Naive thymus-derived CD8-positive, alpha-beta T cell (primary cell): ENCODE results near the gene FRRS1. TPM values are rescaled to one million over a fixed set of nuclear protein-coding genes. Genes with fewer than 3 reads are reported as not detected.

ENCODE experiments used
- ATAC-seq, 2 donors: fragments of 150-1000 bp; cut with Tn5 transposase in 1 of 2; sonication (Bioruptor Pico), chemical (Tn5 transposase) in 1 of 2; 1 replicate in 1 of 2; 2 replicates in 1 of 2; pipeline ENCODE4 v1.10.0; 2021; ENCODE audit warnings: mild to moderate bottlenecking in 2 of 2, moderate library complexity in 2 of 2
- POLR2A ChIA-PET: fragments of 350-600 bp; sonication (Branson Sonifier 250); formaldehyde crosslinking; loops from one replicate; lab custom pipeline; 2021; ENCODE audit warnings: antibody characterized with exemption; lab: Charles Lee
- DNase-seq, 10 donors: peaks; one replicate each; pipeline versions ENCODE4 v3.0.0 to v3.0.0-alpha.2; 2020 to 2022
- H3K27ac Mint-ChIP-seq, 10 donors: one replicate each; pipeline ENCODE4 v1.8.0; 2020 to 2022; ENCODE audit warnings: mild to moderate bottlenecking in 10 of 10, mixed read lengths in 10 of 10, moderate library complexity in 4 of 10, inconsistent platforms in 1 of 10
- H3K27me3 Mint-ChIP-seq, 5 donors: one replicate each; pipeline ENCODE4 v1.8.0; 2021 to 2022; ENCODE audit warnings: mixed read lengths in 5 of 5
- H3K36me3 Mint-ChIP-seq, 3 donors: one replicate each; pipeline ENCODE4 v1.8.0; 2020 to 2022; ENCODE audit warnings: mixed read lengths in 3 of 3, mild to moderate bottlenecking in 2 of 3, inconsistent platforms in 1 of 3
- H3K4me1 Mint-ChIP-seq, 4 donors: one replicate each; pipeline ENCODE4 v1.8.0; 2021 to 2022; ENCODE audit warnings: mixed read lengths in 4 of 4
- H3K4me3 Mint-ChIP-seq, 10 donors: one replicate each; pipeline ENCODE4 v1.8.0; 2020 to 2022; ENCODE audit warnings: mild to moderate bottlenecking in 10 of 10, mixed read lengths in 10 of 10, moderate library complexity in 6 of 10, inconsistent platforms in 1 of 10
- H3K9me3 Mint-ChIP-seq, 9 donors: one replicate each; pipeline ENCODE4 v1.8.0; 2020 to 2022; ENCODE audit warnings: mixed read lengths in 9 of 9, mild to moderate bottlenecking in 3 of 9, inconsistent platforms in 1 of 9, moderate library complexity in 1 of 9
- polyA plus RNA-seq, 3 donors: library from polyadenylated mRNA; unstranded; fragments of 300-500 nt; fragmentation: Illumina TruSeq; gene quantifications; one replicate each; pipeline ENCODE4 v1.2.3, GENCODE V29; 2021
- total RNA-seq, 8 experiments: library from RNA in 2 of 8; stranded (reverse) in 2 of 8; gene quantifications; one replicate each; pipeline ENCODE4 v1.2.3 and lab custom pipeline; 2021 to 2026

FRRS1 gene
- total and polyA plus RNA-seq, 5 experiments from 2014 or later = 0.05 to 0.55 (median 0.44) TPM; not detected in 2

DNA sequence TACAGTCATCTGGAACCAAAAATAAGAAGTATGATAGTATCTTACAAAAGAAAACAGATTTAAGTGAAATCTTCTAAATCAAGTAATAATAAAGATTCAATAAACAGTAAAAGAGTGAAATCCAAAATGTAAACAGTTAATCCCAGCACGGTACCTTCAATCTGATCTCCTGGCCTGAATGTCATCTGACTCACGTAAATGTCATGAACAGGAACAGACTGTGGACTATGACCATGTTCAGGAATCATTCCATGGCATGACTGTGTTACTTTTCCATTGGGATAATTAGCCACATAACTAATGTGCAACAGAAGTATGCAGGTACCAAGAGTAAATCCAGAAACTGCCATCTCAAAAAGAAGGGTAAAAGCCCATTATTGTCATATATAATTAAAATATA, 18.0 kb downstream of the FRRS1 start:
- Mint-ChIP-seq H3K9me3 (no peaks in the 10 kb centered on the region), H3K27me3 (no peaks in the 10 kb centered on the region), H3K4me1 (peaks cover 0 to 12% (median 4%) of the 10 kb centered on the region in 4 donors), H3K4me3 (no peak overlapping the region), H3K36me3 (no peaks in the 10 kb centered on the region), H3K27ac (no peak overlapping the region)
- POLR2A ChIA-PET = no interaction called here
- DNase-seq (no peak), ATAC-seq (no peak)

DNA sequence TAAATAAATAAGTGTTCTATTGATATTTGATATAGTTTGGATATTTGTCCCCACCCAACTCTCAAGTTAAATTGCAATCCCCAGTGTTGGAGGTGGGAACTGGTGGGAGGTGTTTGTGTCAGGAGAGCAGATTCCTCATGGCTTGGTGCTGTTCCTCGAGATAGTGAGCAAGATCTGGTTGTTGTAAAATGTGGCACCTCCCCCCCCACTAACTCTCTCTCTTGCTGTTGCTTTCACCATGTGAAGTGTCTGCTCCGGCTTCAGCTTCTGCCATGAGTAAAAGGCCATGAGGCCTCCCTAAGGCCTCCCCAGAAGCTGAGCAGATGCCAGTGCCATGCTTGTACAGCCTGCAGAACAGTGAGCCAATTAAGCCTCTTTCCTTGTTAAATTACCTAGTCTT, 20.8 kb downstream of the FRRS1 start:
- H3K9me3 Mint-ChIP-seq = no peaks in the 10 kb centered on the region
- no peak overlapping the region for H3K4me3 Mint-ChIP-seq
- ATAC-seq (no peak), DNase-seq (no peak)
- no peaks in the 10 kb centered on the region for H3K36me3 Mint-ChIP-seq
- POLR2A ChIA-PET = no interaction called here
- H3K4me1 Mint-ChIP-seq = peaks cover 0 to 12% (median 1%) of the 10 kb centered on the region in 4 donors
- H3K27me3 Mint-ChIP-seq = no peaks in the 10 kb centered on the region
- H3K27ac Mint-ChIP-seq = no peak overlapping the region

DNA sequence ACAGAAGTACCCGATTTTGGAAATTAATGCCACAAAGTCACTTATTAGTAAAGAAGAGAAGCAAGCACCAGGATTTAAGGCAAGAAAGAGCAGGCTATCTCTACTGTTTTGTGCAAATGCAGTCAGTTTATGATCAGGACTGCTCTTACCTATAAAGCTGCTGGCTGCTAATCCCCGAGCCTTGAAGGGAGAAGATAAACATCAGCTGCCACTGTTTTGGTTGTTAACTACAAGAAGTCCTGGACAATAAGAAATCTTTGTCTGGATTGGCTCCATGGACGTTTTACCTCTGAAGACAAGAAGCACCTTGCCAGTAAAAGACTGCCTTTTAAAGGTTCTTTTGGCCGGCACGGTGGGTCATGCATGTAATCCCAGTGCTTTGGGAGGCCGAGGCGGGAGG, 21.4 kb downstream of the FRRS1 start:
- POLR2A ChIA-PET = no interaction called here
- Mint-ChIP-seq H3K9me3 (no peaks in the 10 kb centered on the region), H3K4me1 (peaks cover 0 to 7% (median 0%) of the 10 kb centered on the region in 4 donors), H3K36me3 (no peaks in the 10 kb centered on the region), H3K27me3 (no peaks in the 10 kb centered on the region), H3K4me3 (no peak overlapping the region), H3K27ac (peak overlapping the region in 1 of 10 donors; percentile 9)
- ATAC-seq = no peak
- no peak for DNase-seq

DNA sequence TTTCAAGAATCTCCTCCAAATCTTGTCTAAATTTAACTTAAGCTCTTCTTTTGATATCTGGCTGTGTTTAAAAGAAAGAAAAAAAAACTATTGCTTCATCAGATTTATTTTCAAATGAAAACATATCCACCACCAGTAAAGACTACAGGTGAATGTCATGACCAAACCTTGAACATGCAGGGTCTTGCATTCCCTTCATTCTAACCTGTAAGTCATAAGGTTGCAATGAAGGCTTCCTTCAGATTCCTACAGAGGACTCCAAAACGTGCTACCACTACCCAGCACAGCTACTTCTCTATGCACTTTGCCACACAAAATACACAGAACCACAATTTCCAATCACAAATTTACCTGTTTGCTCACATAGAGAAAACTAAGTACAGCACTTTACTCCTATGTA, 26.3 kb downstream of the FRRS1 start:
- no peak overlapping the region for H3K27ac Mint-ChIP-seq
- ATAC-seq = no peak
- H3K4me3 Mint-ChIP-seq = no peak overlapping the region
- no peaks in the 10 kb centered on the region for H3K9me3 Mint-ChIP-seq
- H3K36me3 Mint-ChIP-seq = peaks cover 0 to 3% (median 0%) of the 10 kb centered on the region in 3 donors
- H3K27me3 Mint-ChIP-seq = no peaks in the 10 kb centered on the region
- POLR2A ChIA-PET = no interaction called here
- DNase-seq = no peak
- no peaks in the 10 kb centered on the region for H3K4me1 Mint-ChIP-seq

DNA sequence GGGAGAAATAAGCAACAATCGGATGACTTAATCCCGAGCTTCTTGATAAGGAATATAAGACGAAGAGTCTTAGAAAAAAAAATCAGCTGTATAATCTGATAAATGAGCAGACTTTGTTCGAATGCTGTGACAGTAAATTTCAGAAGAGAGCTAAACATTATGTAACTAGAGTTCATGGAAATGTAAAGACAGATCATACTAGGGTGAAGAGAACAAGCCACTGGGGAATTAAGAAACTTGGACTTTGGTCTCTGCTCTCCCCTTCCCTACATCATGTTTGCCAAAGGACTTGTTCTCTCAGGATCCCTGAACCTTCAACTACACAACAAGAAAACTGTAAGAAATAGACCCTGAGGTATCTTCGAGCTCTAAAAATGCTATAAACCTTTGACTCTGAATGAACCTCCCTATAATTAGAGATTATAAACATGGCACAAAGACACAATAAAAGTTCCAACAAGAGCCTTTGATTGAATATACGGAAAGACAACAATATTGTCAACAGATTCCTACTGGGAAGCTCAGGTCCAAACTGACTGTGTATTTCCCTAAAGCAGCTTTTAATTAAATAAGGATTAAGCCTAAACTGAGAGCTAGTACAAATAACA, 27.5 kb downstream of the FRRS1 start:
- Mint-ChIP-seq H3K27me3 (peaks cover 0 to 2% (median 0%) of the 10 kb centered on the region in 5 donors), H3K9me3 (no peaks in the 10 kb centered on the region), H3K36me3 (peaks cover 0 to 3% (median 0%) of the 10 kb centered on the region in 3 donors), H3K4me3 (no peak overlapping the region), H3K27ac (no peak overlapping the region), H3K4me1 (no peaks in the 10 kb centered on the region)
- ATAC-seq (no peak), DNase-seq (no peak)
- POLR2A ChIA-PET = no interaction called here

DNA sequence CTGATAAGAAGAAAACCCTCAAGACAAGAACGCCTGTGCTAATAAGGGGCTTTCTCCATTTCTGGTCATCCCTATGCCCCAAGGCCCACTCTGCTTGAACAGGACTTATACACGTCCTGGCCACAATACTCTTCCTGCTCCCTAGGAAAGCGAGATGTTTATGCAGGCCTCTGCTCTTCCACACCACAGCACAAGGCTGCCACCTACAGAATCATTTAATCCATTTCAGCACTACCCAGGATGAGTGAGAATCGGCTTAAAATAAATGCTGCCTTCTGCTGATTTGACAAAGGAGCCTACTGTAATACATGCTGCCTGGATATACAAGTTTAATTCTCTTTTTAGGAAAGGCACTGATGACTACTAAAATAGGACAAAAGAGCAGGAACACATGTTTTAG, 29.4 kb downstream of the FRRS1 start:
- Mint-ChIP-seq H3K27me3 (peaks cover 0 to 3% (median 0%) of the 10 kb centered on the region in 5 donors), H3K4me1 (no peaks in the 10 kb centered on the region), H3K27ac (no peak overlapping the region), H3K36me3 (peaks cover 0 to 3% (median 0%) of the 10 kb centered on the region in 3 donors), H3K9me3 (no peaks in the 10 kb centered on the region), H3K4me3 (no peak overlapping the region)
- DNase-seq (no peak), ATAC-seq (no peak)
- POLR2A ChIA-PET = no interaction called here

DNA sequence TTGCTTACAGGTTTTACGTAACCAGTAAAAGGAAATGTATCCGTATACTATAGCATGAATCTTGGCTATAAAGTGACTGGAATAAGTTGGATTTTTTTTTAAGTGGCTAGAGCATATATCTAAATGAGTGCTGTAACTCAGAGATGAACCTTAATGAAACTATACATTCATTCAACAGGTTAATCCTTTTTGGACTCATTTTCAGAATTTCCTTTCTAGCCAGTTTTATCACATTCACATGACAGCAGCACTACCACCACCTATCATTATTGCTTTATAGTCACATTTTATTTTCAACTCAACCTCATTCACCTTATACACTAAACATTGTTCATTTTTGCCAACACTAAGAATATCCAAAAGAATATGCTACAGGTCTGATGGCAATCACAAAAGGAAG, 30.6 kb downstream of the FRRS1 start:
- no peak for ATAC-seq
- no peak overlapping the region for H3K4me3 Mint-ChIP-seq
- H3K9me3 Mint-ChIP-seq = no peaks in the 10 kb centered on the region
- H3K27ac Mint-ChIP-seq = no peak overlapping the region
- H3K36me3 Mint-ChIP-seq = peaks cover 0 to 3% (median 0%) of the 10 kb centered on the region in 3 donors
- no peak for DNase-seq
- no peaks in the 10 kb centered on the region for H3K4me1 Mint-ChIP-seq
- H3K27me3 Mint-ChIP-seq = peaks cover 0 to 3% (median 0%) of the 10 kb centered on the region in 5 donors
- POLR2A ChIA-PET = no interaction called here

DNA sequence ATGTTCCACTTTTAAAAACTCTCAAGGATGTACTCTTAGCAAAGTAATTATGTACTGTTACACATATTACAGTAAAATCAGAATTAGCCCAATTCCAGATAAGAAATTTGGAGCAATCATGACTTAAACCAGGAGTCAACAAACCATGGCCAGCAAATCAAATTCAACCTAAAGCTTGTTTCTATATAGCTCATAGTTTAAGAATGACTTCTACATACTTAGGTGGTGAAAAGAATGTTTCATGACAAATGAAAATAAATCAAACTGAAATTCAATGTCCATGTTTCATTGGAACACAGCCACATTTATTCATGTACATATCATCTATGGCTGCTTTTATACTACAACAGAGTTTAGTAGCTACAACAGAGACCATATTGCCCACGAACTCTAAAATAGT, 35.1 kb downstream of the FRRS1 start:
- POLR2A ChIA-PET = no interaction called here
- no peak overlapping the region for H3K27ac Mint-ChIP-seq
- H3K4me1 Mint-ChIP-seq = no peaks in the 10 kb centered on the region
- H3K36me3 Mint-ChIP-seq = no peaks in the 10 kb centered on the region
- H3K9me3 Mint-ChIP-seq = no peaks in the 10 kb centered on the region
- H3K27me3 Mint-ChIP-seq = peaks cover 0 to 6% (median 0%) of the 10 kb centered on the region in 5 donors
- DNase-seq (no peak), ATAC-seq (no peak)
- H3K4me3 Mint-ChIP-seq = no peak overlapping the region

DNA sequence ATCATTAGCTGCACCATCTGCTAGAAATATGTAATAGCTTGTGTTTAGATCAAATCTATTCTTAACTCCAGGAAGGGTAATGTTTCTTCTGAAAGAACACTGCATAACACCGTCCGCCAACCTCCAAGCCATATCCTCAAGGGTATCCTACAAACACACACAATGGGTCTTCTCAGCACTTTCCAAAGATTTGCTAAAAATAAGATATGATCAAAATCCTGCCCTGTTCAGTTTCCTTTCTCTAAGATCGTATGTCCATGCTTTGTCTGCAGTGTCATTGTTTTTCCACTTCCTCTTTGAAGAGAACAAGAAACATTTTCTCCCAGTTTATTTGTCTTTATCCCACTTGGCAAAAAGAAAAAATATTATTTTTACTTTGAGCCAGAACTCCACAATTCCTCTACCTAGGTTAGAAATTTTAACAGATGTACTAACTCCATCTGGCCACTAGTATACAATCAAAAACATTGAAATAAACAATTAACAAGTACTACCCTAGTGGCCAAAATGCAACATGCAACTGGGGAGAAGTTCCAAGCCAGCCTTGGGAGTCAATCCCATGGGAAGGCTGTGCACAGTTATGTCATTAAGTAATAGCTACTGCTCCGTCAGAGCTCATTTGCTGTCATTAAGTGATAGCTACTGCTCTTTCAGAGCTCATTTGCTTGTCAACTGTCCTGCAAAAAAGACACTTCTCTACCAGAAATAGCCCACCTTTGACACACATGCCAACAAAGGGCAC, 37.8 kb downstream of the FRRS1 start:
- peaks cover 0 to 6% (median 0%) of the 10 kb centered on the region in 5 donors for H3K27me3 Mint-ChIP-seq
- POLR2A ChIA-PET = no interaction called here
- H3K4me3 Mint-ChIP-seq = no peak overlapping the region
- no peaks in the 10 kb centered on the region for H3K9me3 Mint-ChIP-seq
- DNase-seq = no peak
- H3K36me3 Mint-ChIP-seq = no peaks in the 10 kb centered on the region
- no peak overlapping the region for H3K27ac Mint-ChIP-seq
- no peak for ATAC-seq
- H3K4me1 Mint-ChIP-seq = no peaks in the 10 kb centered on the region

DNA sequence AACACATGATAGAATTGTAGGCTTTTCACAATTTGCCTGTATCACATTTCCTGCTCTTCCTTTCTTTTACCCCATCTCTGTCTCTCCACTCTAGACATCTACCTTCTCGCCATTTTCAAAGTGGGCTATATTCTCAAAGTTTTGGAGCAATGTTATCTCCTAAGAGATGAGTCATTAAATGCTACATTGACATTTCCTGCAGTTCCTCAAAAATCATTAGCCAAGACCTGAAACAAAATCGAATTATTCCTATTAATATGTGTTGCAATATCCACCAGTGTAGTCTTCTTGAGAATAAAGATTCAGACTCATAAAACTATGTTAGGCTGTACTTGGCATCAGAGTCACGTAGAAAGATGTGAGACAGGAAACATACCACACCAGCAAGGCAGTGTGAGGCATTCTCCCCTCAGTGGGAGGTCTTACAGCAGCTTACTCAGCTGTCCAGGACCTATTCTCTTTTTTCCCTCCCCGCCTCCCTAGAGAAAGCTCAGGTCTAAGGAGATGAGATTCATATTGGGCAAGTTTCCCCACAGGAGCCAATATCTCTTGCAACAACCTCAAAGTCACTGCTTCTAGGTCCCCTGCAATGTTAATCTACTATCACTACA, 38.8 kb downstream of the FRRS1 start:
- ATAC-seq (no peak), DNase-seq (no peak)
- Mint-ChIP-seq H3K9me3 (no peaks in the 10 kb centered on the region), H3K4me3 (no peak overlapping the region), H3K27me3 (peaks cover 0 to 3% (median 0%) of the 10 kb centered on the region in 5 donors), H3K4me1 (no peaks in the 10 kb centered on the region), H3K27ac (no peak overlapping the region), H3K36me3 (no peaks in the 10 kb centered on the region)
- POLR2A ChIA-PET = no interaction called here

DNA sequence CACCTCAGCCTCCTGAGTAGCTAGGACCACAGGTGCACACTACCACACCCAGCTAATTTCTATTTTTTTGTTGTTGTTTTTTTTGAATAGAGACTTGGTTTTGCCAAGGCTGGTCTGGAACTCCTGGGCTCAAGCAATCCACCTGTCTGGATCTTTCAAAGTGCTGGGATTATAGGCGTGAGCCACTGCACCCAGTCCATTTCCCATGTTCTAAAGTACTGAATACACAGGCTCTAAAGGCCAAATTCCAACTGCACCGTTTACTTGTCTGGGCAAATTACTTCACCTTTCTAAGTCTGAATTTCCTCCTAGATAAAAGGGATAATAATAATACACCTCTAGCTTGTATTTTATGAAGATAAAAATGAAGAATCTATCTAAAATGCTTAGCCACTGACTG, 39.6 kb downstream of the FRRS1 start:
- POLR2A ChIA-PET = no interaction called here
- Mint-ChIP-seq H3K4me3 (no peak overlapping the region), H3K36me3 (no peaks in the 10 kb centered on the region), H3K27me3 (peaks cover 0 to 3% (median 0%) of the 10 kb centered on the region in 5 donors), H3K9me3 (no peaks in the 10 kb centered on the region), H3K27ac (no peak overlapping the region), H3K4me1 (no peaks in the 10 kb centered on the region)
- DNase-seq (no peak), ATAC-seq (no peak)

DNA sequence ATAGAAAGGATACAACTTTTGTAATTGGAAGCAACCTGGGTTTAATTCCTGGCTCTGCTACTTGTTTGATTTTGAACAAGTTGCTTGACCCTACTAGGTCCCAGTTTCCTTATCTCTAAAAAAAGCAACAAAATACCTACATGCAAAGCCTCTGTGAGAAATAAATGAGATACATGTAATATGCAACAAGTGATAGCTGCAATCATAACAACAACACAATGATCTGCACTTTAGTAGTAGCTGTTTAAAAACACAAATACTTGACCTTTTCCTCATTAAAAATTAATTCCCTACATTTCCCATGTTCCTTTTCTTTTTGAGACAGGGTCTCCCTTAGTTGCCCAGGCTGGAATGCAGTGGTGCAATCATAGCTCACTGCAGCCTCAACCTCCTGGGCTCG, 40.0 kb downstream of the FRRS1 start:
- POLR2A ChIA-PET = no interaction called here
- DNase-seq = no peak
- H3K27ac Mint-ChIP-seq = no peak overlapping the region
- H3K27me3 Mint-ChIP-seq = peaks cover 0 to 3% (median 0%) of the 10 kb centered on the region in 5 donors
- H3K36me3 Mint-ChIP-seq = no peaks in the 10 kb centered on the region
- no peaks in the 10 kb centered on the region for H3K9me3 Mint-ChIP-seq
- H3K4me1 Mint-ChIP-seq = no peaks in the 10 kb centered on the region
- ATAC-seq = no peak
- H3K4me3 Mint-ChIP-seq = no peak overlapping the region

DNA sequence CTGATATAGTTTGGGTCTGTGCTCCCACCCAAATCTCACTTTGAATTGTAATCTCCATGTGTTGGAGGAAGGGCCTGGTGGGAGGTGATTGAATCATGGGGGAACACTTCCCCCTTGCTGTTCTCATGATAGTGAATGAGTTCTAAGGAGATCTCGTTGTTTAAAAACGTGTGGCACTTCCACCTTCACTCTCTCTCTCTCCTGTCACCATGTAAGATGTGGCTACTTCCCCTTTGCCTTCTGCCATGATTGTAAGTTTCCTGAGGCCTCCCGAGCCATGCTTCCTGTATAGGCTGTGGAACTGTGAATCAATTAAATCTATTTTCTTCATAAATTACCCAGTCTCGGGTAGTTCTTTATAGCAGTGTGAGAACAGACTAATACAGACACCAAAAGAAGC, 40.4 kb downstream of the FRRS1 start:
- POLR2A ChIA-PET = no interaction called here
- ATAC-seq = no peak
- Mint-ChIP-seq H3K27ac (no peak overlapping the region), H3K9me3 (no peaks in the 10 kb centered on the region), H3K4me3 (no peak overlapping the region), H3K27me3 (peaks cover 0 to 3% (median 0%) of the 10 kb centered on the region in 5 donors), H3K4me1 (no peaks in the 10 kb centered on the region), H3K36me3 (no peaks in the 10 kb centered on the region)
- no peak for DNase-seq
